Measurements from ENCODE around the gene PRR12.

PRR12 gene

DNA sequence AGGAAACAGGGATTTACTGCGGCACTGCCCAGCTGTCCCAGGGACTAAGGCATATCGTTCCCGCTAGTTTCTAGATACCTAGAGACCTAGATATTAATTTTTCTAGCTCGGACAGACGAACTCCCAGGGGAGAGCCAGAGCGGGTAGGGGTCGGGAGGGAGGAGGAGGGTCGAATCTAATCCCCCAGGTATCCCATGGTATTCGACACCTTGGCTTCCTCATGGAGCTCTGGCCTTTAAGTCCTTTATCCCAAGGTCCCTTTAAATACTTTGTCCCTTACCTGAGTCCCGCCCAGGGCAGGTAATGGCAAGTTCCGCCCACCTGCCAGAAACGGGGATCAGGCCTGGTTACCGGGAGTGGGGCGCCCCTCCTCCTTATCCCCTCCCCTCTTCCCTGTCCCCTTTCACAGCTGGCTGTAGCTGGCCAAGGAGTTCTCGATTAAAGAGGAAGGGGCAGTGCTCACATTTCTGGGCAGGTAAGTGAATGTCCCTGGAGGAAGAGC, 9.9 kb upstream of the PRR12 start, which contains the start of gene PRRG2:
PRRG2 (plus strand) TSS at position 310 of the 502 bp plus-strand sequence. CDS start 1,904 bp downstream, outside the sequence.
- DNase-seq = no peak
- WGBS (ENCODE audit: insufficient coverage) = 69% methylated on average over 12 of the region's 15 CpGs

DNA sequence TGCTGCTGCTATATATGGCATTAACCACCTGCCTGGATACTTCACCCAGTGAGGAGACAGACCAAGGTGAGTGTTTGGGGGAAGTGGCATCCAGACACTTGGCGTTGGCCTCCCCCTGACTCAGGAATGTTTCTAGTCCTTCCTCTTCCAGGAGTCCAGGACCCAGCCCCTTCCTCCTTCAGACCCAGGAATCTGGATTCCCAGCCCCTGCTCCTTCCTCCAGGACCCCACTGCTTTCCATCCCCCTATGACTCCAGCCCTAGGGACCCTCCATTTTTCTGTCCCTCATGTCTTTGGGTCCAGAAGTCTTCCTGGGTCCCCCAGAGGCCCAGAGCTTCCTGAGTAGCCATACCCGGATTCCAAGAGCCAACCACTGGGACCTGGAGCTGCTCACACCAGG, 7.7 kb upstream of the PRR12 start:
- Histone ChIP-seq H3K27ac (ENCODE audit: insufficient read depth in 1 of 2, low read depth in 1 of 2, low read length in 2 of 2, poor library complexity in 1 of 2, severe bottlenecking in 2 of 2) (no peak overlapping the region), H3K27me3 (replicated peaks in 2 of 5; ENCODE audit: control insufficient read depth in 4 of 5, insufficient read depth in 5 of 5, low read length in 4 of 5) (no peaks in the 10 kb centered on the region), H3K9me3 (ENCODE audit: control extremely low read depth in 1 of 5, control insufficient read depth in 4 of 5, insufficient read depth in 2 of 5, low read depth in 1 of 5, low read length in 4 of 5) (no peaks in the 10 kb centered on the region), H3K4me1 (ENCODE audit: control extremely low read depth in 1 of 4, control insufficient read depth in 4 of 4, insufficient read depth in 4 of 4, low read length in 3 of 4) (peaks cover 9 to 19% (median 15%) of the 10 kb centered on the region in 4 experiments), H3K4me3 (ENCODE audit: control insufficient read depth in 1 of 7, extremely low read depth in 1 of 7, insufficient read depth in 4 of 7, low read depth in 2 of 7, low read length in 6 of 7) (no peak overlapping the region), H3K36me3 (ENCODE audit: control insufficient read depth in 4 of 4, insufficient read depth in 4 of 4, low read length in 3 of 4) (no peaks in the 10 kb centered on the region)
- CTCF ChIA-PET = interaction anchor here (1.0 to 1.1 kb wide), 3 partner anchors 10 to 132 kb away, joined by 3 to 4 read pairs (median 3); no protein-coding TSS in a partner anchor
- 83% methylated on average over 2 of the region's 2 CpGs for WGBS (ENCODE audit: insufficient coverage)
- POLR2A ChIA-PET = no interaction called here
- no peak for DNase-seq

More for the DNA sequence above, 9.9 kb upstream of the PRR12 start, which contains the start of gene PRRG2:
- peak within 1 kb of the TSS; percentile 54 to 98 (median 86) for H3K4me3 ChIP-seq (ENCODE audit: control insufficient read depth in 1 of 7, extremely low read depth in 1 of 7, insufficient read depth in 4 of 7, low read depth in 2 of 7, low read length in 6 of 7)
- H3K4me1 ChIP-seq (ENCODE audit: control extremely low read depth in 1 of 4, control insufficient read depth in 4 of 4, insufficient read depth in 4 of 4, low read length in 3 of 4) = peaks cover 9 to 19% (median 15%) of the 10 kb centered on the region in 4 experiments
- H3K9me3 ChIP-seq (ENCODE audit: control extremely low read depth in 1 of 5, control insufficient read depth in 4 of 5, insufficient read depth in 2 of 5, low read depth in 1 of 5, low read length in 4 of 5) = no peaks in the 10 kb centered on the region
- no peaks in the 10 kb centered on the region for H3K27me3 ChIP-seq (replicated peaks in 2 of 5; ENCODE audit: control insufficient read depth in 4 of 5, insufficient read depth in 5 of 5, low read length in 4 of 5)
- POLR2A ChIA-PET = interaction anchor here (0.6 to 2.0 kb wide), 5 partner anchors 9 to 95 kb away, joined by 3 to 15 read pairs (median 6); partner anchors contain the start of genes PRMT1 and PRR12
- peak within 1 kb of the TSS; percentile 74 to 86 for H3K27ac ChIP-seq (ENCODE audit: insufficient read depth in 1 of 2, low read depth in 1 of 2, low read length in 2 of 2, poor library complexity in 1 of 2, severe bottlenecking in 2 of 2)
- H3K36me3 ChIP-seq (ENCODE audit: control insufficient read depth in 4 of 4, insufficient read depth in 4 of 4, low read length in 3 of 4) = peaks cover 3 to 4% (median 3%) of the 10 kb centered on the region in 4 experiments
- CTCF ChIA-PET = interaction anchor here (1.1 to 4.6 kb wide), 5 partner anchors 11 to 109 kb away, joined by 3 to 27 read pairs (median 4); no protein-coding TSS in a partner anchor

DNA sequence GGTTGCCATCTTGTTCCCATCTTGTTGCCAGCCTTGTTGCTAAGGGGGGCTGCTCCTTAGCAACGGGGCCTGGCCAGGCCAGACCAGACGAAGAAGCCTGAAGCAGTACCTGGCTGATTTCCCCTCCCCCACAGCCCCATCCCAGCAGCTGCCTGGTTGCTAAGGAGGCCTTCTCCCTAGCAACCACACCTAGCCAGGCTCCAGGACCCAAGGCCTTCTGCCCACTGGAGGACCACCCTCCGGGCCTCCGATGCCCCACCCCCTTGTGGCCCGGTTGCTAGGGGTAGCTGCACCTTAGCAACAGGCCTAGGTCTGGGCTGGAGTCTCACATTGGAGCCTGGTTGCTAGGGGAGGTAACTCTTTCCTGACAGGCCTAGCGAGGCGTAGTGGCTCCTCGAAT, 6.0 kb upstream of the PRR12 start:
- Histone ChIP-seq H3K27ac (ENCODE audit: insufficient read depth in 1 of 2, low read depth in 1 of 2, low read length in 2 of 2, poor library complexity in 1 of 2, severe bottlenecking in 2 of 2) (no peak overlapping the region), H3K4me1 (ENCODE audit: control extremely low read depth in 1 of 4, control insufficient read depth in 4 of 4, insufficient read depth in 4 of 4, low read length in 3 of 4) (peaks cover 3 to 11% (median 10%) of the 10 kb centered on the region in 4 experiments), H3K9me3 (ENCODE audit: control extremely low read depth in 1 of 5, control insufficient read depth in 4 of 5, insufficient read depth in 2 of 5, low read depth in 1 of 5, low read length in 4 of 5) (no peaks in the 10 kb centered on the region), H3K36me3 (ENCODE audit: control insufficient read depth in 4 of 4, insufficient read depth in 4 of 4, low read length in 3 of 4) (no peaks in the 10 kb centered on the region), H3K4me3 (ENCODE audit: control insufficient read depth in 1 of 7, extremely low read depth in 1 of 7, insufficient read depth in 4 of 7, low read depth in 2 of 7, low read length in 6 of 7) (no peak overlapping the region), H3K27me3 (replicated peaks in 2 of 5; ENCODE audit: control insufficient read depth in 4 of 5, insufficient read depth in 5 of 5, low read length in 4 of 5) (no peaks in the 10 kb centered on the region)
- POLR2A ChIA-PET = no interaction called here
- CTCF ChIA-PET = interaction anchor here (2.4 to 2.6 kb wide), 2 partner anchors 15 to 79 kb away, joined by 8 to 11 read pairs; no protein-coding TSS in a partner anchor
- DNase-seq = no peak
- WGBS (ENCODE audit: insufficient coverage) = 92% methylated on average over 8 of the region's 8 CpGs

DNA sequence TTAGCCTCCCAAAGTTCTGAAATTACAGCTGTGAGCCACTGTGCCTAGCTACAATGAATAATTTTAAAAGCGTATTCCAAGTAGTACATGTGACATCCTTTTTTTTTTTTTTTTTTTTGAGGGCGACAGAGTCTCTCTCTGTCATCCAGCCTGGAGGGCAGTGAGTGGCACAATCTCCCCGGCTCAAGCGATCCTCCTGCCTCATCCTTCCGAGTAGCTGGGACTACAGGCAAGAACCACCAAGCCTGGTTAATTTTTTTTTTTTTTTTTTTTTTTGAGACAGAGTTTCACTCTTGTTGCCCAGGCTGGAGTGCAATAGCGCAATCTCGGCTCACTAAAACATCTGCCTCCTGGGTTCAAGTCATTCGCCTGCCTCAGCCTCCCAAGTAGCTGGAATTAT, 3.8 kb upstream of the PRR12 start:
- DNase-seq = no peak
- no CpG with 5 or more reads among the region's 8 CpGs for WGBS (ENCODE audit: insufficient coverage)
- ChIA-PET POLR2A (no interaction called here), CTCF (interaction anchor here (2.6 kb wide), 1 partner anchor 17 kb away, joined by 11 read pairs; no protein-coding TSS in a partner anchor)
- Histone ChIP-seq H3K36me3 (ENCODE audit: control insufficient read depth in 4 of 4, insufficient read depth in 4 of 4, low read length in 3 of 4) (no peaks in the 10 kb centered on the region), H3K27me3 (replicated peaks in 2 of 5; ENCODE audit: control insufficient read depth in 4 of 5, insufficient read depth in 5 of 5, low read length in 4 of 5) (no peaks in the 10 kb centered on the region), H3K4me3 (ENCODE audit: control insufficient read depth in 1 of 7, extremely low read depth in 1 of 7, insufficient read depth in 4 of 7, low read depth in 2 of 7, low read length in 6 of 7) (no peak overlapping the region), H3K27ac (ENCODE audit: insufficient read depth in 1 of 2, low read depth in 1 of 2, low read length in 2 of 2, poor library complexity in 1 of 2, severe bottlenecking in 2 of 2) (no peak overlapping the region), H3K9me3 (ENCODE audit: control extremely low read depth in 1 of 5, control insufficient read depth in 4 of 5, insufficient read depth in 2 of 5, low read depth in 1 of 5, low read length in 4 of 5) (no peaks in the 10 kb centered on the region), H3K4me1 (ENCODE audit: control extremely low read depth in 1 of 4, control insufficient read depth in 4 of 4, insufficient read depth in 4 of 4, low read length in 3 of 4) (peaks cover 0 to 14% (median 14%) of the 10 kb centered on the region in 4 experiments)

DNA sequence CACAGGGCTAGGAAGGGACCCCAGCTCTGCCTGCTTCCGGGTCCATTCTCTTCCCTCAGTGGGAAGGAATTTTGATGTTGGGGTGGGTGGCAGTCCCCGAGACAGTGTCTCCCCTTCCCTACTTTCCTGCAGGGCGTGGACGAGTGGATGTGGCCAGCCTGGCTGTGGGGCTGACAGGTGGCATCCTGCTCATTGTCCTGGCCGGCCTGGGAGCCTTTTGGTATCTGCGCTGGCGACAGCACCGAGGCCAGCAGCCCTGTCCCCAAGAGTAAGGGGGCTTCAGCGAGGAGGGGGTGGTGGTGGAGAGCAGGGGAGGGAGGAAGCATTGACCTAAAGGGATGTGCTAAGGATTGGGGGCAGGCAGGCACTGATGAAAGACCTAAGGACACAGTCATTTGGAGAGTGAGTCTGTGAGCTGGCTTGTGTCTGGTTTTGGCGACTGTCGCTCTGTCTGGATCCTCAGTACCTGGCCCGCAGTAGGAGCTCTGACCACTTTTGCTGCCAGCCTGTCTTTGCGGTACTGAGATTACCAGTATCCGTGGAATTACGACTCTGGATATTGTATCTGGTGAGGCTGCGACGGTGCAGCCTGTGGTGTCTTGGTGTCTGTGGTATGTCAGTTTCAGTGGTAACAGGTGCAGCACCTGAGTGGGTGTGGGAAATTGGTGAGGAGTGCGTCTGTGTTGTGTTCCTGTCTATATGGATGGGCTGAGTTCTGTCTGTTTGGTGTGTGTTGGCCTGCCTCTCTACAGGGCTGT, 2.4 kb upstream of the PRR12 start:
- Histone ChIP-seq H3K4me1 (ENCODE audit: control extremely low read depth in 1 of 4, control insufficient read depth in 4 of 4, insufficient read depth in 4 of 4, low read length in 3 of 4) (peaks cover 0 to 25% (median 23%) of the 10 kb centered on the region in 4 experiments), H3K27me3 (replicated peaks in 2 of 5; ENCODE audit: control insufficient read depth in 4 of 5, insufficient read depth in 5 of 5, low read length in 4 of 5) (no peaks in the 10 kb centered on the region), H3K36me3 (ENCODE audit: control insufficient read depth in 4 of 4, insufficient read depth in 4 of 4, low read length in 3 of 4) (peaks cover 0 to 1% (median under 1%) of the 10 kb centered on the region in 4 experiments), H3K4me3 (ENCODE audit: control insufficient read depth in 1 of 7, extremely low read depth in 1 of 7, insufficient read depth in 4 of 7, low read depth in 2 of 7, low read length in 6 of 7) (no peak overlapping the region), H3K27ac (ENCODE audit: insufficient read depth in 1 of 2, low read depth in 1 of 2, low read length in 2 of 2, poor library complexity in 1 of 2, severe bottlenecking in 2 of 2) (no peak overlapping the region), H3K9me3 (ENCODE audit: control extremely low read depth in 1 of 5, control insufficient read depth in 4 of 5, insufficient read depth in 2 of 5, low read depth in 1 of 5, low read length in 4 of 5) (no peaks in the 10 kb centered on the region)
- ChIA-PET POLR2A (interaction anchor here (2.3 to 5.2 kb wide), 2 partner anchors 8 to 53 kb away, joined by 15 to 28 read pairs; partner anchors contain the start of genes NOSIP, PRRG2, RRAS and SCAF1), CTCF (interaction anchor here (1.8 kb wide), 1 partner anchor 18 kb away, joined by 5 read pairs; no protein-coding TSS in a partner anchor)
- 97% methylated on average over 15 of the region's 18 CpGs for WGBS (ENCODE audit: insufficient coverage)
- DNase-seq = no peak

DNA sequence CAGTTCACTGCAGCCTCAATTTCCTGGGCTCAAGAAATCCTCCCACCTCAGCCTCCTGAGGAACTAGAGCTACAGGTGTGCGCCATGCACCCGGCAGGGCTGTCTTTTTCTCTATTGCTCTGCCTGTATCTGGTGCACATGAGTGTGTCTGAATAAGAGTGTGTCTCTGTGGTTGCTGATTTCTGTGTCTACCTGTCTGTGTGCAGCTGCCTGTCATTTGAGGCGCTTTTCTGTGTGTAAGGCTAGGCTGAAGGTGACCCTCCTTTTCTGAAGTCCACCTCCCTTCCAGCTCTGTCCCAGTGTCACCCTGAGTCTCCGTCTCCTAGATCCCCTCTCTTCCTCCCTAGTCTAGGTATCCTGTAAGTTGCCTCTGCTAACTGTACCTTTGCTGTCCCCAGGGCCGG, 1.5 kb upstream of the PRR12 start:
- Histone ChIP-seq H3K9me3 (ENCODE audit: control extremely low read depth in 1 of 5, control insufficient read depth in 4 of 5, insufficient read depth in 2 of 5, low read depth in 1 of 5, low read length in 4 of 5) (no peaks in the 10 kb centered on the region), H3K4me3 (ENCODE audit: control insufficient read depth in 1 of 7, extremely low read depth in 1 of 7, insufficient read depth in 4 of 7, low read depth in 2 of 7, low read length in 6 of 7) (no peak overlapping the region), H3K4me1 (ENCODE audit: control extremely low read depth in 1 of 4, control insufficient read depth in 4 of 4, insufficient read depth in 4 of 4, low read length in 3 of 4) (peaks cover 0 to 30% (median 27%) of the 10 kb centered on the region in 4 experiments), H3K27me3 (replicated peaks in 2 of 5; ENCODE audit: control insufficient read depth in 4 of 5, insufficient read depth in 5 of 5, low read length in 4 of 5) (no peaks in the 10 kb centered on the region), H3K36me3 (ENCODE audit: control insufficient read depth in 4 of 4, insufficient read depth in 4 of 4, low read length in 3 of 4) (peaks cover 0 to 10% (median 7%) of the 10 kb centered on the region in 4 experiments), H3K27ac (ENCODE audit: insufficient read depth in 1 of 2, low read depth in 1 of 2, low read length in 2 of 2, poor library complexity in 1 of 2, severe bottlenecking in 2 of 2) (no peak overlapping the region)
- DNase-seq = no peak
- ChIA-PET POLR2A (interaction anchor here (0.6 to 5.2 kb wide), 5 partner anchors 9 to 137 kb away, joined by 4 to 28 read pairs (median 5); partner anchors contain the start of genes NOSIP, PRMT1, PRRG2 and RRAS), CTCF (interaction anchor here (1.0 to 2.0 kb wide), 3 partner anchors 9 to 83 kb away, joined by 5 to 6 read pairs (median 5); partner anchors contain the start of gene NOSIP)
- 57% methylated on average over 5 of the region's 5 CpGs for WGBS (ENCODE audit: insufficient coverage)

Measured in common myeloid progenitor, CD34-positive (primary cell).